HL-60 (cell line): Measurements from ENCODE around the gene TBC1D22A.

Source experiments
- DNase-seq, 2 experiments: peaks; one replicate each; pipeline ENCODE4 v3.0.0-alpha.2; 2010 to 2020; ENCODE audit warnings: low read depth in 1 of 2, low spot score in 1 of 2
- H3K27ac ChIP-seq: fragments of 250-450 bp; sonication (Bioruptor Pico); replicated peaks from 2 replicates; pipeline ENCODE4 v1.5.1; 2020; ENCODE audit warnings: mild to moderate bottlenecking, moderate library complexity
- H3K27me3 ChIP-seq: fragments of 250-450 bp; sonication (Bioruptor Pico); 2 replicates; pipeline ENCODE4 v1.5.1; 2021; ENCODE audit warnings: mild to moderate bottlenecking, moderate library complexity; ENCODE audit not compliant: insufficient read depth, poor library complexity, severe bottlenecking
- H3K4me3 ChIP-seq: replicated peaks from 2 replicates; pipeline ENCODE4 v1.5.1; 2011; ENCODE audit warnings: mild to moderate bottlenecking, control low read depth, low read length; ENCODE audit not compliant: insufficient read depth
- GABPA ChIP-seq: IDR thresholded peaks from 2 replicates; pipeline ENCODE4 v1.6.1; 2012; ENCODE audit warnings: low read depth
- POLR2AphosphoS5 ChIP-seq: IDR thresholded peaks from 2 replicates; pipeline ENCODE4 v1.6.1; 2012; ENCODE audit warnings: low read depth
- SPI1 ChIP-seq: IDR thresholded peaks from 2 replicates; pipeline ENCODE4 v1.6.1; 2012; ENCODE audit warnings: low read depth, mild to moderate bottlenecking, borderline replicate concordance
- TF ChIP-seq, protein P1 (sequence below): IDR thresholded peaks from 2 replicates; pipeline ENCODE4 v1.6.1; 2012; ENCODE audit warnings: low read depth; ENCODE audit not compliant: insufficient replicate concordance
- TF ChIP-seq, protein P2 (sequence below): IDR thresholded peaks from one replicate; pipeline ENCODE4 v1.5.1; 2011; ENCODE audit warnings: low read length, control low read depth, inconsistent platforms; ENCODE audit not compliant: insufficient read depth

The TBC1D22A gene

DNA sequence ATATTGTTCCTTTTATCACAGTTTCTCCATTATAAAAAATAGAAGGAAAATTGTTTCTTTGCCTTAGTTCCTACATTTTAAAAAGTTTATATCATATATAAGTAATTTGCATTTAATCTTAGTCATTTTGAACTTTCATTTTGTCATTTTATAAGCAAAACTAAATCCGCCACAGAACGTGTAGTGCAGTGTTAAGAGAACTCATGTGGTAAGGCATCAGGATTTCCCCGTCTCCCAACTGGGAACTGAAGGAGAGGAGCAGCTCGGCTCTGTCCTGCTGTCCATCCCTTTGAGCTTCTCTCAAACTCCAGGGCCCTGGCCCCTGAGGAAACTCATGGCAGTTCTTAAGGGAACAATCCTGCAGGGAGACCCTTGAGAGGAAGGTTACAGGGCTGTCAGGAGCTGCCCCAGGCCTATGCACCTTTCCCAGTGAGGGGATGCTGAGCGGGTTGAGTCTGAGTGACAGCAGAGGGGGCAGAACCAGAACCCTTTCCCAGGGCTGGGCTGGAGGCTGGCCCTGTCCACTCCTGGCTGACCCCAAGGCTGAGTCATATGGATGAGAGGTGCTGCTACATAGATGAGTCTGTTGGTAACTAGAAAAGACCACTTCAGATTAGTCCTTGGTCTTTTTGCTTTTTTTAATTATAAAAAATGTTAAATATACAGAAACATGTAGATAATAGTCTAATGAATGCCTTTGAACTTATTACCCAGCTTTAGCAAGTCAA lies 333.1 kb downstream of the TBC1D22A start:
- DNase-seq, result no peak

DNA sequence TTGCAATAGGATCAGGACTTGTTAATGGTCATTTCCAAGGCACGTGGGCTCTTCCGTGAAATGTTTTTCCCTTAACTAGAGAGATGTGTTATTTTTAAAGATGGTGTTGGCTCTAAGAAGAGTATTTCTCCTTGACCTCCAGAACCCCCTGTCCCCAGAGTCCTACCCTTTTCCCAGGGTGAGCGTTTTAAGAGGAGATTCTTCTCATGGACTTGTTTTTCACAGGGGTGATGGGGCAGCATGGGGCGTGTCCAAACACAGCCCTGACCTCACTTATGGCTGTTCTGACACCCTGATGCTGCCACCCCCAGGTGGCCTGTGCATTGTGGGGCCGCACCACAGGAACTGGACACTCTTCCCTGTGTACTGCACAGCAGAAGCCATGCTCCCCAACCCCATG lies 335.7 kb downstream of the TBC1D22A start:
- TF ChIP-seq, protein P1, sequence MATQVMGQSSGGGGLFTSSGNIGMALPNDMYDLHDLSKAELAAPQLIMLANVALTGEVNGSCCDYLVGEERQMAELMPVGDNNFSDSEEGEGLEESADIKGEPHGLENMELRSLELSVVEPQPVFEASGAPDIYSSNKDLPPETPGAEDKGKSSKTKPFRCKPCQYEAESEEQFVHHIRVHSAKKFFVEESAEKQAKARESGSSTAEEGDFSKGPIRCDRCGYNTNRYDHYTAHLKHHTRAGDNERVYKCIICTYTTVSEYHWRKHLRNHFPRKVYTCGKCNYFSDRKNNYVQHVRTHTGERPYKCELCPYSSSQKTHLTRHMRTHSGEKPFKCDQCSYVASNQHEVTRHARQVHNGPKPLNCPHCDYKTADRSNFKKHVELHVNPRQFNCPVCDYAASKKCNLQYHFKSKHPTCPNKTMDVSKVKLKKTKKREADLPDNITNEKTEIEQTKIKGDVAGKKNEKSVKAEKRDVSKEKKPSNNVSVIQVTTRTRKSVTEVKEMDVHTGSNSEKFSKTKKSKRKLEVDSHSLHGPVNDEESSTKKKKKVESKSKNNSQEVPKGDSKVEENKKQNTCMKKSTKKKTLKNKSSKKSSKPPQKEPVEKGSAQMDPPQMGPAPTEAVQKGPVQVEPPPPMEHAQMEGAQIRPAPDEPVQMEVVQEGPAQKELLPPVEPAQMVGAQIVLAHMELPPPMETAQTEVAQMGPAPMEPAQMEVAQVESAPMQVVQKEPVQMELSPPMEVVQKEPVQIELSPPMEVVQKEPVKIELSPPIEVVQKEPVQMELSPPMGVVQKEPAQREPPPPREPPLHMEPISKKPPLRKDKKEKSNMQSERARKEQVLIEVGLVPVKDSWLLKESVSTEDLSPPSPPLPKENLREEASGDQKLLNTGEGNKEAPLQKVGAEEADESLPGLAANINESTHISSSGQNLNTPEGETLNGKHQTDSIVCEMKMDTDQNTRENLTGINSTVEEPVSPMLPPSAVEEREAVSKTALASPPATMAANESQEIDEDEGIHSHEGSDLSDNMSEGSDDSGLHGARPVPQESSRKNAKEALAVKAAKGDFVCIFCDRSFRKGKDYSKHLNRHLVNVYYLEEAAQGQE, result no peak
- TF ChIP-seq POLR2AphosphoS5 (no peak), GABPA (no peak), SPI1 (no peak)
- TF ChIP-seq, protein P2, sequence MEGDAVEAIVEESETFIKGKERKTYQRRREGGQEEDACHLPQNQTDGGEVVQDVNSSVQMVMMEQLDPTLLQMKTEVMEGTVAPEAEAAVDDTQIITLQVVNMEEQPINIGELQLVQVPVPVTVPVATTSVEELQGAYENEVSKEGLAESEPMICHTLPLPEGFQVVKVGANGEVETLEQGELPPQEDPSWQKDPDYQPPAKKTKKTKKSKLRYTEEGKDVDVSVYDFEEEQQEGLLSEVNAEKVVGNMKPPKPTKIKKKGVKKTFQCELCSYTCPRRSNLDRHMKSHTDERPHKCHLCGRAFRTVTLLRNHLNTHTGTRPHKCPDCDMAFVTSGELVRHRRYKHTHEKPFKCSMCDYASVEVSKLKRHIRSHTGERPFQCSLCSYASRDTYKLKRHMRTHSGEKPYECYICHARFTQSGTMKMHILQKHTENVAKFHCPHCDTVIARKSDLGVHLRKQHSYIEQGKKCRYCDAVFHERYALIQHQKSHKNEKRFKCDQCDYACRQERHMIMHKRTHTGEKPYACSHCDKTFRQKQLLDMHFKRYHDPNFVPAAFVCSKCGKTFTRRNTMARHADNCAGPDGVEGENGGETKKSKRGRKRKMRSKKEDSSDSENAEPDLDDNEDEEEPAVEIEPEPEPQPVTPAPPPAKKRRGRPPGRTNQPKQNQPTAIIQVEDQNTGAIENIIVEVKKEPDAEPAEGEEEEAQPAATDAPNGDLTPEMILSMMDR, result no peak
- no peaks in the 10 kb centered on the region for H3K27me3 ChIP-seq
- no peak for DNase-seq
- H3K4me3 ChIP-seq, result no peak overlapping the region
- no peak overlapping the region for H3K27ac ChIP-seq

More for the DNA sequence above, 333.1 kb downstream of the TBC1D22A start:
- Histone ChIP-seq H3K27ac (no peak overlapping the region), H3K4me3 (no peak overlapping the region), H3K27me3 (no peaks in the 10 kb centered on the region)
- TF ChIP-seq, protein P1, result no peak
- TF ChIP-seq SPI1, result no peak

- no peak for DNase-seq
- Histone ChIP-seq H3K27ac (no peak overlapping the region), H3K4me3 (no peak overlapping the region), H3K27me3 (no peaks in the 10 kb centered on the region)
- TF ChIP-seq SPI1 (no peak), POLR2AphosphoS5 (no peak), GABPA (no peak)
- TF ChIP-seq, protein P1, result no peak
- TF ChIP-seq, protein P2, result no peak
Measured at GRCh38 chr22:47098554-47098953, 336.1 kb downstream of the TBC1D22A start.
